ENCODE measurements around the gene PTPN11. TPM values are rescaled to one million over a fixed set of nuclear protein-coding genes. Genes with fewer than 3 reads are reported as not detected.
"Not testable (repeated sequence)": the region's sequence is repeated elsewhere in the genome, so short reads cannot be mapped to it uniquely, and the experiment has no call there.

The PTPN11 gene
- total and polyA plus RNA-seq, 9 donors, result 22.1 to 94.6 (median 62.7) TPM

GRCh38 chr12:112382866-112383265, 35.9 kb upstream of the PTPN11 start:
- peaks cover 7% of the 10 kb centered on the region for H3K4me1 ChIP-seq (ENCODE audit: insufficient read depth)
- intact Hi-C loops (cut with DNase I), result loop anchor here in 1 of 4 donors (5.0 to 10.0 kb wide), 2 partner anchors 186 to 448 kb away; no protein-coding TSS in a partner anchor
- H3K9me3 ChIP-seq, result no peaks in the 10 kb centered on the region
- no peaks in the 10 kb centered on the region for H3K36me3 ChIP-seq
- no peak for DNase-seq
- no peaks in the 10 kb centered on the region for H3K27me3 ChIP-seq
- WGBS, 3 donors, result 83 to 90% (median 88%) methylated on average over 11 of the region's 11 CpGs
- no peak overlapping the region for H3K27ac ChIP-seq
- TF ChIP-seq POLR2A (IDR thresholded peaks at IDR 0.05), result no peak
- no peak for TF ChIP-seq EP300 (IDR thresholded peaks at IDR 0.05)
- no peak for TF ChIP-seq CTCF (IDR thresholded peaks at IDR 0.05)
- peak overlapping the region; percentile 64 for H3K4me3 ChIP-seq

- no peaks in the 10 kb centered on the region for H3K27me3 ChIP-seq
- TF ChIP-seq POLR2A (IDR thresholded peaks at IDR 0.05) (no peak), EP300 (IDR thresholded peaks at IDR 0.05) (no peak), CTCF (IDR thresholded peaks at IDR 0.05) (no peak)
- DNase-seq, result peak in 1 of 5 donors; percentile 24
- H3K4me3 ChIP-seq, result no peak overlapping the region
- H3K36me3 ChIP-seq, result no peaks in the 10 kb centered on the region
- H3K4me1 ChIP-seq (ENCODE audit: insufficient read depth), result no peaks in the 10 kb centered on the region
- intact Hi-C loops (cut with DNase I), result loop anchor here in 2 of 4 donors (5.0 to 10.0 kb wide), 2 partner anchors 189 to 452 kb away; no protein-coding TSS in a partner anchor
- no peaks in the 10 kb centered on the region for H3K9me3 ChIP-seq
- no peak overlapping the region for H3K27ac ChIP-seq
- WGBS, 3 donors, result 62 to 66% (median 63%) methylated on average over 3 of the region's 3 CpGs
These were observed 32.0 kb upstream of the PTPN11 start for GRCh38 chr12:112386726-112387125.

GRCh38 chr12:112389228-112389627, 29.5 kb upstream of the PTPN11 start:
- Histone ChIP-seq H3K27ac (no peak overlapping the region), H3K4me1 (ENCODE audit: insufficient read depth) (no peaks in the 10 kb centered on the region), H3K9me3 (no peaks in the 10 kb centered on the region), H3K27me3 (no peaks in the 10 kb centered on the region), H3K4me3 (no peak overlapping the region), H3K36me3 (no peaks in the 10 kb centered on the region)
- intact Hi-C loops (cut with DNase I), result loop anchor here in 2 of 4 donors (5.0 to 10.0 kb wide), 2 partner anchors 192 to 454 kb away; no protein-coding TSS in a partner anchor
- no peak for DNase-seq
- TF ChIP-seq CTCF (IDR thresholded peaks at IDR 0.05), result no peak
- TF ChIP-seq EP300 (IDR thresholded peaks at IDR 0.05), result no peak
- no peak for TF ChIP-seq POLR2A (IDR thresholded peaks at IDR 0.05)
- 82 to 88% (median 86%) methylated on average over 4 of the region's 4 CpGs for WGBS, 3 donors

- not testable (repeated sequence) for H3K36me3 ChIP-seq; H3K4me3 ChIP-seq; H3K27me3 ChIP-seq; H3K9me3 ChIP-seq; H3K27ac ChIP-seq; DNase-seq; H3K4me1 ChIP-seq (ENCODE audit: insufficient read depth)
- 81 to 93% (median 86%) methylated on average over 3 to 4 of the region's 4 CpGs for WGBS, 3 donors
- intact Hi-C loops (cut with DNase I), result loop anchor here in 2 of 4 donors (5.0 to 10.0 kb wide), 2 partner anchors 193 to 455 kb away; no protein-coding TSS in a partner anchor
These were observed 28.7 kb upstream of the PTPN11 start for GRCh38 chr12:112389922-112390654.

- no peak for TF ChIP-seq EP300 (IDR thresholded peaks at IDR 0.05)
- TF ChIP-seq CTCF (IDR thresholded peaks at IDR 0.05), result no peak
- TF ChIP-seq POLR2A (IDR thresholded peaks at IDR 0.05), result no peak
- Histone ChIP-seq H3K36me3 (no peaks in the 10 kb centered on the region), H3K4me1 (ENCODE audit: insufficient read depth) (no peaks in the 10 kb centered on the region), H3K9me3 (no peaks in the 10 kb centered on the region), H3K27ac (no peak overlapping the region), H3K4me3 (no peak overlapping the region), H3K27me3 (no peaks in the 10 kb centered on the region)
- intact Hi-C loops (cut with DNase I), result no loop called here
- WGBS, 3 donors, result 76 to 89% (median 81%) methylated on average over 1 of the region's 1 CpG
- DNase-seq, result no peak
These were observed 25.4 kb upstream of the PTPN11 start for GRCh38 chr12:112393328-112393727.
